Retina (tissue), 1 donor: ENCODE results near the gene AIFM1.

ENCODE experiments used
- DNase-seq: peaks from one replicate; pipeline ENCODE4 v3.0.0-alpha.2; 2016

AIFM1 gene

DNA sequence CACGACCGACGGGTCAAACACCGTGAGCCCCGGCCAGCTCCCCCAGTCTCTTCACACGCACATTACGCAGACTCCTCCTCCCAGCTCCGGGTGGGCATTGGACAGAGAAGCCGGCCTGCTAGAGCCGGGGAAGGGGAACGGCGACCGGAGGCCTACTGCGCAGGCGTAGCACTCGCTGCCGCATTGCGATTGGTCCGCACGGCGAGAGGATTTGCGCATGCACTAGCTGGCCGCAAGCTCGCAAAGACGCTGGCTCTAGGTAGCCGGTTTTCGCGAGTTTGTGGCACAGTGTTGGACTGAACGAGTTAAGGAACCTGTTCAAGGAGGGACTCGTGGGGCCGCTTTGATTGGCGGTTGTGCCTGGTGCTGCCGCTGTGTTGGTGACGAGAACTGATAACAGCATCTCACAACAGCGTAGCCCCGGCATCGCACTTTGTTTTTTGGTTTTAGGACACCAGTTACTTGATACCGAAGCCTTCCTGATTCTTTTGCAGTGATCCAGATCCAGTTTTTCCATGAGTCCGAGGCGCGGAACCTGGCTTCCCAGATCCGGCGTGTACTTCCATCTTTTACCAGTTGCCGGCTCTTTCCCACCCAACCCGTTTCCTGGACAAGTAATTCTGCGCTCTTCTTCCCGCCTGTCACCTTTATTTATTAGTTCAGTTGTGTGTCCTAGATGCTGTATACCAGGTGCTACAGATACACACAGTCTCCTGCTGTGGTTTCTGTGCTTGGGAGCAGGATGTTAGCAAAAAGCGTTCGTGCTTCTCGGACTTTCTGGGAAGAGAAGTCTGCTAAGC is at the start of gene AIFM1:
Gene AIFM1 (minus strand): TSS at position 139 of the 800 bp plus-strand sequence. CDS start 185 bp downstream, outside the sequence.
- DNase-seq: peak; percentile 96

DNA sequence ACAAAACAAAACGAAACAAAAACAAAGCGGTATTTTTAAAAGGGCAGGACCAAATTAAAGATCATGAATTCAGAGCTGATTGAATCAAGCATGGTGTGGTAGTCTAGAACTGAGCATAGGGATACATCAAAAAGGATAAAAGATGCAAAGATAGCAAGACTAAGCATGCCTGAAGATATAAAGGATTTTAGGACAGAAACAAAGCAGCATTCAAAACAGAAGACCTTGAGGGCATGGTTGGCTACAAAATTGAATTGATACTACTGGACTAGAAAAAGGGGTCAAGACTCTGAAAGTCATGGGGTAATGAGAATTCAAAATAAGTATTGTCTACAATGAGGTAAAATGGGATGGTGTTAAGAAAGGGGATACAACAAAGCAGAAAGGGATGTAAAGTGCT is 47.7 kb upstream of the AIFM1 start:
- no peak for DNase-seq

DNA sequence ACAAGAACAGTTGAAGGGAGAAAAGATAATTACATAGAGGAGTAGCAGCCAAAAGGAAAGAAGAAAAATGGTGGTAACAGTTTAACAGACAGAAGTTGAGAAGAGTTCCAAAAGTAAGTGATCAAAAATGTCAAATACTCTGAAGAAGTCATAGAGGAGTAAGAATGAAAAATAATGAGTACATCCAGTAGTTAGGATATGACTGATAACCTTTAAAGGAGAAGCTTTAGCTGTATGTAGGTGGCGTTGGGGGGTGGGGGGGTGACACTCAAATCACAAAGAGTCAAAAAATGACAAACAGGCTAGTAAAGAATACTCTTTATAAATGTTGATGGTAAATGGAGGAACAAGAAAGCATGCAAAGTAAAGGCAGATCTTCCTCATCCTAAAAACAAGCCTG is 46.7 kb upstream of the AIFM1 start:
- no peak for DNase-seq

DNA sequence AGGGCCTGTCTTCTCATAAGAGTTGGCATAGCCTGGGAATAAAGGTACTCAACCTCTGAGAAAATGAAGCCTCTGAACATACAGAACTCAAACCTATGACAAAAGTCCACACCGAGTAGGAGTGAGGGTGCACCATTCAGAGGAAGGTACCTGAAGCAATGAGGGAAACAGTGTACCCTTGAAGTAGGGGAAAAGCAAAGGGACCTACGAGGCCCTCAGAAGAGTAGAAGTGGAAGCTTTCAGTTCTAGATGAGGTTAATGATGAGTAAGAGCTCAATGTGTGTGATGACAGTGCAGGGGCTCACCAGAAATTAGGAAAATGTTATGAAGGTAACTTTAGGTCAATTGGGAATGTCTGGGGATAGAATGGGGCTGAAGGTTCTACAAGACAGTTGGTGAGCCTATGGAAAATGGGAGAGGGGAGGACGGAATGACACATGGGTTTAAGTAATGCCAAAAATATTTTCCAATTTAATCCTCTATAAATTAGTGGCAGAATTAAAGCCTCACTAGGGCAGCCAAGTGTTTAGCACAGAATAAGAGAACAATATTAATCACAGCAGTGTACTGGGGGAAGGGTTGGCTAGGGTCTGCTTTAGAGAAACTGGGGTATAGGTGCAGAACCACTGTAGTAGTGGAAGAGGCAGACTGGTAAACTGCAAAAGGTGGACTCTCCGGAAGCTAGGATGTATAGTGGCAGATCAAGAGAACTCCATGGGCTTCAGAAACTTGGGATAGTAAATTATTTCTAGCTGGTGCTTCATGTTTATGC is 46.0 kb upstream of the AIFM1 start:
- no peak for DNase-seq

DNA sequence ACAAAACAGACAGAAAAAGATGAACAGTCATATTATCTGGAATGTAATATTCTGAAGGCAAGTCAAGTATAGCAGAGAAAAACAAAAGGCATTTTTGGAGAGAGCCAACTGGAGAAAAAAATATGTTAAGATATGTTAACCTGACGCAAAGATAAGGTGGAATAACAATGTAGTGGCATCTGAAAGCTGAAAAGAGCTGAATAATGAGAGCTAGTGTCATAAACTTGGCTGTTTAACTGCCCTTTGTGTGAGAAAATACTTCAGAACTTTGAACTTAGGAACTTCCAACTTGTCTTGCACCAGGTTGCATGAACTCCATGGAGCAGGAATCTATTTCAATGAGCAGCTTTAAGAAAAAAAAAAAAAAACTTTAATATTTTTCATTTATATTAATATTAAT is 39.0 kb upstream of the AIFM1 start:
- DNase-seq: no peak

DNA sequence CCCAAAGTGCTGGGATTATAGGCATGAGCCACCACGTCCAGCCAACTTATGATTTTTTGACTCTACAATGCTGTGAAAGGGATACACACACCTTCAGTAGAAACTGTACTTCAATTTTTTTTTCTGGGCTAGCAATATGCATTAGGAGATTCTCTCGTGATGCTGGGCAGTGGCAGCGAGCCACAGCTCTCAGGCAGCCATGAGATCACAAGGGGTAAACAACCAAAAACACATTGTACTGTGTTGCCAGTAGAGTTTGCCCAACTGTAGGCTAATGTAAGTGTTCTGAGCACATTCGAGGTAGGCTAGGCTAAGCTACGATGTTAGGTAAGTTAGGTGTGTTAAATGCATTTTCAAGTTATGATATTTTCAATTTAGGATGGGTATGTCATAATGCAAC is 31.8 kb upstream of the AIFM1 start:
- no peak for DNase-seq

DNA sequence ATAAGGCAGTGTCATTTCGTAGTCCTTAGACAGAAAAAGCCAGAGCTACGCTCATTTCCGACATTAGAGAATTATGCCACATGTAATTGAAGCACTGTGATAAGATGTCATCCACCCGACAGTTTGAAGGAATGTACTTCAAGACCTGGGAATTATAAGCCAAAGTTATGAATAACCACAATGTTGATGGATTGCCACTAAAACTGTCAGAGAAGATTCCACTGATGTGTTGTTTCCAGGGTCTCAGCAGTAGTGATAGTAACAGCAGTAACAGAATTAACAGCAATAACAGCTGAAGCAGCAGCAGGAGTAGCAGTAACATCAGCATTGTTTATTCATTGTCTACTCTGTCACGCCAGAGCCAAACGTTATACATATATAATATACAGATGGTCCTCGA is 30.8 kb upstream of the AIFM1 start:
- DNase-seq: no peak

DNA sequence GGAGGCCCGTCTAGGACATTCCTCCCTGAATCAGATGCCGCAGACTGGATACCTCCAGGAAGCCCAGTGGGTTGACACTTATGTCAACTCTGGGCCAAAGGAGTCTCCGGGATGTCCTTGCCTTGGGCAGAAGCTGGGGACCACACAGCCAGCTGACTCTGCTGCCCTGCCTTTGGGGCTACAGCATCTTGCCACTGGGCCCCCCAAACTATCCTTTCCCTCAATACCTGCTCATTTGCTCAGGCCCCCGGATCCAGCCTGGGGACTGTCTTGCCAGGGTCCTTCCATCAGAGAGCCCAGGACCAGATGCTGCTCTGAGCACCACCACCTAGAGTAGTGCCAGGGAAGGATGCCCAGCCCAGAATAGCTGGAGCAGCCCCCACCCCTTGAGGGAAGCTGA is 25.2 kb upstream of the AIFM1 start:
- DNase-seq: no peak

DNA sequence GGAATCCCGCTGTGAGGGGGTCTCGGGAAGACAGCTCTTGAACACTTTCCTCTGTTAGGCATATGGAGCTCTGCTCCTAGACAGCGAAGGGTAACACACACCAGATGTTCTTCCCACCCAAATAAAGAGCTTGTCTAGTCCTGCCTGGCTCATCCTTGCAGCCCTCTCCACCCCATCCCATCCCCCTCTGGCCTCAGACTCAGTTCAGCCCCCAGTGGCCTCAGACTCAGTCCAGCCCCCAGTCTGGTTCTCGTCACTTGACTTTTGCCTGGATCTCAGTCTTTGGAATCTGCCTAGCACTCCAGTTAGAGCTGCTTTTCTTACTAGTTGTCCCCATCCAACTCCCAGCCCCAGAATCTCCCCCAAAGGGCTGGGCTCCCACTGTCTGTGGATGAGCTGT is 21.0 kb upstream of the AIFM1 start:
- no peak for DNase-seq

DNA sequence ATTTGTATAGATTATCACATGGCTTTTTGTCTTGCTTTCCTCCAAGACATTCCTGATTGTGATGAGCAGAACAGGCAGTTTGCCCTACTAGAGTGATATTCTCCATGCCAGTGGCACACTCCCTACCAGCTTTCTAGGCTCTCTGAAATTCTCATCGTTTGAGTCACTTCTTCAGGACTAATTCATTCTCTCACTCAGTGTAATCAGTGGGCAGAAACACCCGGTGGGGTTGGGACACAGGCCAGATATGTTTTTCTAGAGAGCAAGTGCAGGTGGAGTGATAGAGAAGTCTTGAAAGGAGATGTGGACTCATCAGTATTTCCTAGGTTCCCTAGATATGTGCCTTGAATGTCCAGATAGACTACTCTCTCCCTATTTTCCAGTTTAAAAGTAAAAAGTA is 19.2 kb upstream of the AIFM1 start:
- no peak for DNase-seq

DNA sequence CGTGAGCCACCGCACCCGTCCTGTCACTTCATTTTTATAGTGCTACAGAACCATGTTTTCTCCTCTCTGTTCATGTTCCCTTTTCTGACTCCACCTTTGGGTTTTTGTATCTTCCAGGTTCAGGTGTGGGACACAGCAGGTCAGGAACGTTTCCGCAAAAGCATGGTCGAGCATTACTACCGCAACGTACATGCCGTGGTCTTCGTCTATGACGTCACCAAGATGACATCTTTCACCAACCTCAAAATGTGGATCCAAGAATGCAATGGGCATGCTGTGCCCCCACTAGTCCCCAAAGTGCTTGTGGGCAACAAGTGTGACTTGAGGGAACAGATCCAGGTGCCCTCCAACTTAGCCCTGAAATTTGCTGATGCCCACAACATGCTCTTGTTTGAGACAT is 18.5 kb upstream of the AIFM1 start:
- DNase-seq: no peak

DNA sequence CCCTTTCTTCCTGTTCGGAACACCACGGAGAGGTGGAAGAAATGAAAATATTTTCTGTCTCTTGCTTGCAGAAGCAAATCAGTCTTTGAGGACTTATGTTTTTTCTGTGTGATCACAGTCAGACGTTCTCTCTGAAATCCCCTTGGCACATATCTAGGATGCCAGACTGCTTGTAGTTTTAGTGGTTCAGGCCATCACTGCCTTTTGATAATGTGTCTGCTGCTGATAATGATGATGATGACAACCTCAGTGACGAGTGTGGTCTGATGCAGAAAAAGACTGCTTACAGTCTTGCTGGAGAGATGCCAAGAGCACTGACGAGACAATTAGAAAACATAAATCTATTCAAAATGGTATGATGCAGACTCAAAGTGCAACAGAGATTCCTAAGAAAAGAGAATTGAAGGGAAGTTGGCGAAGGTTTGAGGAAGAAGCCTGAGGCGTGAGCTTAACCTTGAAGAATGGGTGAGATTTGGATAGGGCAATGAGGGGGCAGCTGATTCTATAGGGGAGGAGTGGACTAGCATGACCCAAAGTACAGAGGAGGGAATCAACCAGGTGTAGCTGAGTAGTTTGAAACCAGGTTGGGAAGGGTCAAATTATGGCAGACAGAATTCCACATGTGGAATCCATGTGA is 14.1 kb upstream of the AIFM1 start:
- no peak for DNase-seq

DNA sequence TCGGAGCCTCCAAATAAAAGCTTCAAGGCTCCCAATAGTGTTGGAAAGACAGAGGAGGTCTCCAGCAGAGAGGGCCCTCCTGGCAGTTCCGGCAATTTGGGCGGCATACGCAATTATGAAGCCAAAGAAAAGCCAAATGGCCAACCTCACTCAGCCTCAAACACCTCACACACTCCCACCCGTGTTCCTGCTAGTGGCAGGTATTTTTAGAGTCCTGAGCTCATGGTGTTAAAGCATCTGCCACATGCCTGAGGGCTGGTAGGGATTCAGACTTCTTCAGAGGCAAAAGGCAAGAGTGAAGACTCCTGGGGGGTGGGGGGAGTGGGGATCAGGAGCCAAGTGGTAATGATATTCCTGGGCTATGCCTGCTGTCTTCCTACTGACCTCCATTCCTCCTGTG is 13.5 kb upstream of the AIFM1 start:
- DNase-seq: no peak

DNA sequence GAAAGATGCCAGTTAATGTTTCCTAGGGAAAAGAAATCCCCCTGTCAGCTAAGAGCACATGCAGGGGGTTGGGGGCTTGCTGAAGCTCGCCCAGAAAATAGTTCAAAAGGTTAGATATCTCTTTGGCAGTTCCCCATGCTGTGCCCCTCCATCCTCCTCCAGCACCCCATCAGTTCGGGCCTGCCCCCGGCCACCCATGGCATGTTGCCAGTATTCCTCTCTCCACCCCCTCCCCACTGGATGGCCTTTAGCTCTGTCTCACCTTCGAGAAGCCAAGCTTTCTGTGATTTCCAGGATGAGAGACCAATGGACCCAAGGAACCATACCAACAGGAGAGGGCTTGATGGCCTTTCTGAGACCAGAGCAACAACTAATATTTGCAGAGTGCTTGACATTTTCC is 11.3 kb upstream of the AIFM1 start:
- DNase-seq: no peak

DNA sequence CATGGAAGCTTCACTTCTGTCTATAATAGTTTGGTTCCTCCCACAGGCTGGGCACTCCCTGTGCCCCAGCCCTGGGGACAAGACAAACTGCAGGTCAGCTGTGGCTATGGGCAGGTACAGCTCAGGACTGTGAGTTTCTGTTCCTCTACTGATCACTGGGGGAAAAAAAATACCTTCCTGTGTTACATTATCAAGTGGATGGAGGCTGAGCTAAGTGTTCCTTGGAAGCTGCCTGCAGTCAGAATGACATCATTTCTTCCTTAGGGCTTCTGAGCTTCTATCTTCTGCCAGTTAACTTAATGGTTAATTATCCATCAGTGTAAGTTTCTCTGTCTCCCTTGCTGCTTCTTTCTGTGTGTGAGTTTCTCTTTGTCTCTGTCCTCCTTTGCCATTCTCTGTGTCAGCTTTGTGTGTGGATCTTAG is 10.7 kb upstream of the AIFM1 start:
- DNase-seq: no peak

DNA sequence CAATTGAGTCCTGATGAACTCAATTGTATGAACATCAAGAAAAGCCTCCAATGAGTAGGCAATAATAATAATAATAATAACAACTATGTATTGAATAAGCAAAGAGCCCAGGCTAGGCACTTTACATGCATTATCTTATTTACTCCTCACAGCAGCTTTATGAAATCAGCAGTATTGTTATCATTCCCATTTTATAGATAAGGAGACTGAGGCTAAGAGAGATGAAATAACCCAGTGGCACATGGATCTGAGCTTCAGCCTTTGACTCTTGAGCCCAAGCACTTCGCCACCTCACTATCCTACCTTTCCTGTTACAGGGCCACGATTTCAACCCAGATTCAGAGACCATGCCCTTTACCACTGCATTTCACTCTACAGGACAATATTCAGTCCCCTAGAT is 9.3 kb upstream of the AIFM1 start:
- DNase-seq: no peak

DNA sequence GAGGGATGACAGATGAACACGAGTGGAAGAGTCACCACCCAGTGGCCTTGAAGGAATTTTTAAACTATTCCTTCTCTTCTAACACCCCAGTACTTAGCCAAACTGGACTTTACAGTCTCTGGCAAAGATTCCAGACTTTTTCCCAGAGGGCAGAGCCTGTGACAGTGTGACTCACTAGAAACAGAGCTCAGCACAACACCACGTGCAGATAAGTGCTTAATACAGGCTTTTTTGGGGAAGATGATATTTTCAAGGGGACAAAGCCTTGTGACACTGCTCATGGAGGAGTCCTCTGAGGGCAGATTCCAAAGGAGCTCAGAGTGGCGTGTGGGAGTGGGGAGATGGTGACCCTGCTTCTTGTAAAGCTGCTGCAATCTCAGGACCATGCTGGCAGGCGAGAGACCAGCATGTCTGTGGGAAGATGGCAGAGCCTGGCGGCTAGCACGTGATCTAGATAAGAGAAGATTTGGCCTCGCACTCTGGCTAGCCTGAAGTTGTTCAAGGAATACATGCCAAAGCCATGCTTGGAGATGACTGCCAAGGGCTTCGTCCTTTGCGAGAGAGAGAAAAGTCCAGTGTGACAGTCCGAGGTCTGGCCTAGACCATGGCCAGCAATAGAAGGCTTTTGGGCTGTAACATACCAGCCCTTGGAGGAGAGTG is 8.5 kb upstream of the AIFM1 start:
- DNase-seq: no peak

DNA sequence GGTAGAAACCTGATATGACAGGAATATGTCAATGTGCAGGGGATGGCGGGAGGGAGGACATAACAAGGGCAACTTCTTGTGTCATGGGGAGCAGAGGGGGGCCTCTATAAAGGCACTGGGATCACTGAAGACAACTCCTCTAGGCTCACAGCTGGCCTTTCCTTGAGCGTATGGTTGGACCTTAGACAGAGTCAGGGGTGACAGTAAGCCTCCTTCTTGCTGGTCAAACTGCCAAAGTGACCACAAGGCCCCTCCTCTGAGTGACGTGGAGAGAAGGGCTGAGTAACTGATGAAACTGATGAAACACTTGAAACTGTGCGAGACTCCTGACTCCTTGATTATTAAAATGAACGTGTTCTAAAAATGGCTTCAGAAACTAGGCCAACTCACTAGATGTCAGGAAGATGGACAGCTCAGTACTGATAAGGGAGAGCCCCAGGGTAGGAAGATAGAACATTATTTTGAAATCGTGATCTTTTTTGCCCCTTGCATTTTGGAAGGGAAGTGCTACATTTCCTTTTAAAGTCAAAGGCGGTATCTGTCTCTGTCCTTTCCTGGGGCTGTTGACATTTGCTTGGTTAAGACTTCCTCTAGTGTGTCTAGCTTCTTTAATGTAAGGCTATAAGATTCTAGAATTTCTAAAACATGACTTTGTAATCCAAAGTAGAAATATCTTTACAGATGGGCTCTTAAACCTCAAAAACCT is 7.7 kb upstream of the AIFM1 start:
- DNase-seq: peak; percentile 5

DNA sequence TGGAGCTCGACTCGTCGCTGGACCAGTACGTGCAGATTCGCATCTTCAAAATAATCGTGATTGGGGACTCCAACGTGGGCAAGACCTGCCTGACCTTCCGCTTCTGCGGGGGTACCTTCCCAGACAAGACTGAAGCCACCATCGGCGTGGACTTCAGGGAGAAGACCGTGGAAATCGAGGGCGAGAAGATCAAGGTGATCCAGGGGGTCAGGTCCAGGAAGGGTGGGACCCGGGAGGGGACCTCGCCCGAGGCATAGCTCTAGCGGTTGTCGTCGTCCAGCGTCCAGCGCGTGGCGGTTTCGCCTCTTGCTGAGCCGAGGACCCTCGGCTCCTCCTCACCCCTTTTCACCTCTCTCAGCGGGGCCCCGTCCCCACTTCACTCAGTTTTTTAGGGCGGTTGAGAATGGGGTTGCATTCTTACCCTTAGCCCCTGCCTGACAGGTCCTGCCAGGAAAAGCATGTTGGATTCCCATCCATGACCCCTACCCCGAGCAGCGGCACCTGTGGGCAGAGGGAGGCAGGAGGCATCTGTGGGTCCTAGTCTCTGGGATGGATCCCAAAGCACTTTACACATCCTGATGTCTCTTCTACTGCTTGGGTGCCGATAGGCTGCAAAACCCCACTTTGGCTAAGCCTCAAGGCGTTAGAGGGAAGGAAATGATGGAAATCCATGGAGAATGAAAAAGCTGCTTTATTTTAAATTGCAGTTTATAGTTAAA is 6.6 kb upstream of the AIFM1 start:
- DNase-seq: no peak

DNA sequence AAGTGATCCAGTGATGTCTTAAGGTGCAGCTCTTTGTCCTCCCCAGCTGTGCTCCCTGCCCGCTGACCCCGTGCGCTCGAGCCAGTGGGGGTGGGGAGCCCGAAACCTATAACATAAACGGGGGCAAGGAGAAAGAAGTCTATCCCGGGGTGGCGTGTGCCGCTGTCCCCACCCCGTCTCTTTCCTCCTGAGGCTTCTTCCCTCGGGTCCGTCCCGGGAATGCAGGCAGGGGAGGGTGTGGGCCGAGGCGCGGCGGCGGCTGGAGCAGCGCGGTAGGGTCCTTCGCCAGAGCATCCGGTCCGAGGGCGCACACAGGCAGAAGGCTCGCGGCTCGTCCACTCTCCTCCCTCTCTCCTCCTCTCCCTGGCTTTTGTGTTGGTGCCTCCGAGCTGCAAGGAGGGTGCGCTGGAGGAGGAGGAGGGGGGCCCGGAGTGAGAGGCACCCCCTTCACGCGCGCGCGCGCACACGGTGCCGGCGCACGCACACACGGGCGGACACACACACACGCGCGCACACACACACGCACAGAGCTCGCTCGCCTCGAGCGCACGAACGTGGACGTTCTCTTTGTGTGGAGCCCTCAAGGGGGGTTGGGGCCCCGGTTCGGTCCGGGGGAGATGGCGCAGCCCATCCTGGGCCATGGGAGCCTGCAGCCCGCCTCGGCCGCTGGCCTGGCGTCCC is 5.9 kb upstream of the AIFM1 start, which contains the start of gene RAB33A:
Gene RAB33A (plus strand): TSS at position 517 of the 681 bp plus-strand sequence. CDS start 101 bp downstream, at position 618.
- DNase-seq: peak; percentile 84

DNA sequence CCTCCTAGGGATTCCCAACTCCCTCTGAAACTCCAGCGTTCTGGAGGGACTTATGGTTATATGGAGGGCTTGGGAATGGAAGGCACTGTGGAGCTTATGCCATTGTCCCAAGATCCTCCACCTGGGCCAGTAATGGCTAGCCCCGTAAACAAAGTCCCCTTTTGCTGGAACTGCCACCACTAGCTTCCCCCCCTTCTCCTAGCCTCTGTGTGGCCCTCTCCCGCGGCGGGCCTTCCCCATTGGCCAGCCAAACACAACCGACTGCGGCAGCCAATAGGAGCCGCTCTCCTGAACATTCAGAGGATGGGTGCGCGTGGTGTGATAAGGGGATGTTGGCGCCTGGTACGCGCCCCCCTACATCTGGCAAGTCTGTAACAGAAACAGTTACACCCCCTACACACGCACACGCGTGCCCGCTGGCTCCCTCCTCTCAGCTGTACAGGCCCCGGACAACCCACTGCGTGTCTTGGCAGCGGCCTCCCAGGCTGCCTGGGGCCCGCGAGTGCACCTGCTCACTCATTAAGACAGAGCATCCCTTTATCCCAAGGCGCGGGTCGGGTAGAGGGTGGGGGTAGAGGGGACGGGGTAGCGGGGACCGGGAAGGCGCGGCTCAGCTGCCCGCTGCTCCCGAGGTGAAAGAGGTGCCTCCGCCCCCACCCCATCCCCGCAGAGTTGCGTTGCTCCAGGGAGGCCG is 5.3 kb upstream of the AIFM1 start:
- DNase-seq: peak; percentile 90
